Measurements from ENCODE around the gene MYADM. TPM values are rescaled to one million over a fixed set of nuclear protein-coding genes. Genes with fewer than 3 reads are reported as not detected.

Gene MYADM
- total and polyA plus RNA-seq, 2 of the 13 experiments (the other 11 are each of a cell fraction or from before 2014, with no cell fraction given) = 19.9 to 38.1 TPM

- TF ChIP-seq ZFP91 (CRISPR knock-in tag; IDR thresholded peaks at IDR 0.05; ENCODE audit: borderline replicate concordance) (peak; percentile 72; the same call in 1 of the 2 replicates), ZNF574 (CRISPR knock-in tag; IDR thresholded peaks at IDR 0.05) (peak; percentile 71), HOXA3 (CRISPR knock-in tag; IDR thresholded peaks at IDR 0.05) (no peak), SSRP1 (CRISPR knock-in tag; IDR thresholded peaks at IDR 0.05) (no peak), RXRA (CRISPR knock-in tag; IDR thresholded peaks at IDR 0.05) (0 out of 2 replicates have a peak, but pooled peaks have one; percentile 23), ZNF362 (CRISPR knock-in tag; IDR thresholded peaks at IDR 0.05; ENCODE audit: borderline replicate concordance) (no peak), CENPBD1 (CRISPR knock-in tag; IDR thresholded peaks at IDR 0.05; ENCODE audit: borderline replicate concordance, low read depth) (no peak), MYNN (CRISPR knock-in tag; IDR thresholded peaks at IDR 0.05; ENCODE audit: low read depth) (0 out of 2 replicates have a peak, but pooled peaks have one; percentile 52), YEATS4 (CRISPR knock-in tag; IDR thresholded peaks at IDR 0.05; ENCODE audit: borderline replicate concordance) (peak; percentile 34; the same call in 1 of the 2 replicates), ZNF549 (CRISPR knock-in tag; IDR thresholded peaks at IDR 0.05) (no peak), ZNF251 (CRISPR knock-in tag; IDR thresholded peaks at IDR 0.05) (no peak), ZFX (CRISPR knock-in tag; IDR thresholded peaks at IDR 0.05; ENCODE audit: low read depth) (no peak), KDM5B (CRISPR knock-in tag; IDR thresholded peaks at IDR 0.05; ENCODE audit: borderline replicate concordance) (peak; percentile 29; the same call in 1 of the 2 replicates), ZNF740 (CRISPR knock-in tag; IDR thresholded peaks at IDR 0.05) (peak; percentile 62; the same call in 1 of the 2 replicates), ZNF782 (CRISPR knock-in tag; IDR thresholded peaks at IDR 0.05; ENCODE audit: borderline replicate concordance) (no peak), DNMT3B (CRISPR knock-in tag; conservative IDR thresholded peaks at IDR 0.05) (no peak), KDM2A (CRISPR knock-in tag; IDR thresholded peaks at IDR 0.05; ENCODE audit: borderline replicate concordance, low read depth) (peak; percentile 62; the same call in 1 of the 2 replicates)
These were observed 14.1 kb downstream of the MYADM start, which contains the start of gene PRKCG (continued) for GRCh38 chr19:53881482-53882390.

Measured in HepG2 (cell line).